ENCODE results near the gene SYNGR3. TPM values are rescaled to one million over a fixed set of nuclear protein-coding genes. Genes with fewer than 3 reads are reported as not detected.

SYNGR3 gene
- total RNA-seq, 2 donors from 2014 or later = 4.0 to 16.1 TPM

DNA sequence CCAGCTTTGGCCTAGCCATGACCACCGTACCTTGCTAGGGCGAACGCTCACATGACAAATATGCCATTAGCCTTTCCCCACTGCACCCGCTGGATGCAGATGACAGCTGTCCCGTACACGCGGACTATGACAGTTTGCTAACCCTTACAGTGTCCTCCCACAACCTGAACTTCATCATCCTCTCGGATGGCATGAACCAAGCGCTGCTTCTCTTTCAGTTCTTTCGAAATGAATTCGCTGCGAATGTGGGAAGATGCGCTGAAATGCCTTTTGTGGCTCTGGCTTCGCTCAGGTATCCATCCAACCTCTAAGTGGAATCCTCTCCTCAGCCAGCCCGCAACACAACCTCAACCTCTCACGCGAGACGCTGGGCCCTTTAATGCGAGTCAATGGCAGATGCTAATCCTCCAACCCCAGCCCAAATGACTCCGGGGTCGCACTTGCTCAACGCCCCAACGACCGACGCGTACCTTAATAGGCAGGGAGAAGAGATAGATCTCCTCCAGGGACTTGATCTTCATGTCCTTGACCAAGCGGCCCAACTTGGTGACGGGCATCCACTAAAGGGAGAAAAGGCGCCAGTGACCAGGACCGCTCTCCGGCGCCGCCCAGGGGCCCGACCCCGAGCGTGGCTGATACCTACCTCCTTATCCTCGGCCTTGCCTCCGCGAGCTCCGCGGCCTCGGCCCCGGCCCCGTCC is 25.8 kb upstream of the SYNGR3 start:
- 7% methylated on average over 44 of the region's 44 CpGs for WGBS
- peaks cover 8% of the 10 kb centered on the region for H3K4me1 ChIP-seq (replicated peaks)
- H3K36me3 ChIP-seq = no peaks in the 10 kb centered on the region

GRCh38 chr16:1964506-1965395 is 25.0 kb upstream of the SYNGR3 start, which contains the start of gene RPS2:
Gene RPS2 (minus strand): TSS chr16:1964826. CDS start chr16:1964625, 201 bp downstream.
- Histone ChIP-seq H3K4me3 (peak within 1 kb of the TSS; percentile 86 to 99), H3K4me1 (replicated peaks) (peaks cover 8% of the 10 kb centered on the region), H3K27me3 (replicated peaks; ENCODE audit: insufficient read depth) (no peaks in the 10 kb centered on the region), H3K27ac (peak within 1 kb of the TSS; percentile 85 to 95), H3K9me3 (no peaks in the 10 kb centered on the region), H3K36me3 (no peaks in the 10 kb centered on the region)
- peak; percentile 100 for DNase-seq (ENCODE audit: low spot score)
- intact Hi-C loops (cut with DNase I) = no loop called here
- WGBS = under 1% methylated on average over 84 of the region's 97 CpGs
- TF ChIP-seq CTCF (IDR thresholded peaks at IDR 0.05) = peak in 2 of 4 experiments; percentile 4 to 38
- TF ChIP-seq POLR2A (IDR thresholded peaks at IDR 0.05) = peak; percentile 74
- TF ChIP-seq POLR2AphosphoS5 (IDR thresholded peaks at IDR 0.05) = peak; percentile 97

More for the DNA sequence above, 25.8 kb upstream of the SYNGR3 start:
- H3K27ac ChIP-seq = peak overlapping the region; percentile 85 to 95
- no peaks in the 10 kb centered on the region for H3K9me3 ChIP-seq
- H3K27me3 ChIP-seq (replicated peaks; ENCODE audit: insufficient read depth) = no peaks in the 10 kb centered on the region
- DNase-seq (ENCODE audit: low spot score) = no peak
- TF ChIP-seq POLR2A (IDR thresholded peaks at IDR 0.05) = no peak
- TF ChIP-seq POLR2AphosphoS5 (IDR thresholded peaks at IDR 0.05) = no peak
- no peak for TF ChIP-seq CTCF (IDR thresholded peaks at IDR 0.05)
- H3K4me3 ChIP-seq = peak overlapping the region; percentile 86 to 99
- intact Hi-C loops (cut with DNase I) = no loop called here

DNA sequence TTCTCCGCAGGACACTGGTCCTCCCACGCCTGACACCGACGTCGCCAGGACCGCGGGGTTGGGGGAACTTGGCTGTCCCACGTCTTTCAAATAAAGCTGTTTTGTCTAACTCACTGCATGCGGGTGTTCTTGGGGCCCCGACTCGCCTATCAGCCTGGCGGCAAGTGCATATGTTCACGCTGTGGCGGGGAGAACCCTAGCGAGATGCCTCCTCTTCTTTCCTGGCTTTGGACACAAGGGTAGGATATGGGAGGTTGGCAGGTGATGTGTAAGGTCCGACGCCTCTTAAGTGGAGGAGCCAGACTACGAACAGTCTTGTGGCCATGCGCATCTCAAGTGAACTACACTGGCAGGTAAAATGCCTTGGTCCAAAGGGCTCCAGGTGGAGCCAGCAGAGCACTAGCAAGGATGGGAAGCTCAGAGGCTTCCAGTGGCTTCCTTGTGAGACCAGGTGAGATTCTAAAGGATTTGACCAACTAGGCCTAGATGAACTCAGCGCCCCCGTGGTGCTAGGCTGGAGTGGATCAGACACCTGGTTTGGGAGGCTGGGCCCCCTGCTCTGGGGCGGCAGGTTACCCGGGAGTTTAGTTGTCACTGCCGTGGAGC is 24.3 kb upstream of the SYNGR3 start:
- intact Hi-C loops (cut with DNase I) = no loop called here
- H3K9me3 ChIP-seq = no peaks in the 10 kb centered on the region

DNA sequence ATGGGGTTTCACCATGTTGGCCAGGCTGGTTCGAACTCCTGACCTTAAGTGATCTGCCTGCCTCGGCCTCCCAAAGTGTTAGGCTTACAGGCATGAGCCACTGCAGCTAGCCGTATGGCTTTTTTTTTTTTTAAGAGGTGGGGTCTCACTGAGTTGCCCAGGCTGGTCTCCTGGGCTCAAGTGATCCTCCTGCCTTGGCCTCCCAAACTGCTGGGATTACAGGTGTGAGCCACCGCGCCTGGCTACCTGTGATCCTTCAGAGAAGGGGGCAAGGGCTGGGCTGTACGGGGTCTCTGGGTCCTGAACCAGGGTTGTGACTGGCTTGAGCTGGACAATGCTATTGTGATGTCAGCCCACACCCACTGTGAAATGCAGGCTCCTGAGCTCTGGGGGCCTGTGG is 23.3 kb upstream of the SYNGR3 start, which contains the start of gene RNF151:
Gene RNF151 (plus strand): TSS at position 397 of the 400 bp plus-strand sequence. CDS start 26 bp downstream, outside the sequence.
- TF ChIP-seq CTCF (IDR thresholded peaks at IDR 0.05) (no peak), POLR2AphosphoS5 (IDR thresholded peaks at IDR 0.05) (no peak), POLR2A (IDR thresholded peaks at IDR 0.05) (no peak)
- Histone ChIP-seq H3K27me3 (replicated peaks; ENCODE audit: insufficient read depth) (no peaks in the 10 kb centered on the region), H3K4me3 (peak within 1 kb of the TSS; percentile 86 to 99), H3K4me1 (replicated peaks) (peaks cover 8% of the 10 kb centered on the region), H3K9me3 (no peaks in the 10 kb centered on the region), H3K27ac (peak within 1 kb of the TSS in 1 of 2 donors; percentile 85), H3K36me3 (no peaks in the 10 kb centered on the region)
- 94% methylated on average over 6 of the region's 6 CpGs for WGBS
- intact Hi-C loops (cut with DNase I) = no loop called here
- DNase-seq (ENCODE audit: low spot score) = no peak

More for the DNA sequence above, 24.3 kb upstream of the SYNGR3 start:
- WGBS = 16% methylated on average over 23 of the region's 24 CpGs
- H3K27me3 ChIP-seq (replicated peaks; ENCODE audit: insufficient read depth) = no peaks in the 10 kb centered on the region
- TF ChIP-seq POLR2A (IDR thresholded peaks at IDR 0.05) = no peak
- no peak for TF ChIP-seq CTCF (IDR thresholded peaks at IDR 0.05)
- no peak for TF ChIP-seq POLR2AphosphoS5 (IDR thresholded peaks at IDR 0.05)
- H3K4me1 ChIP-seq (replicated peaks) = peaks cover 8% of the 10 kb centered on the region
- H3K36me3 ChIP-seq = no peaks in the 10 kb centered on the region
- peak overlapping the region; percentile 86 to 99 for H3K4me3 ChIP-seq
- H3K27ac ChIP-seq = peak overlapping the region; percentile 85 to 95
- DNase-seq (ENCODE audit: low spot score) = no peak

All from prostate gland (tissue), 2 donors.